Astrocyte (in vitro differentiated cells and primary cell): ENCODE results near the gene TTC23L. TPM values are rescaled to one million over a fixed set of nuclear protein-coding genes. Genes with fewer than 3 reads are reported as not detected.

Source experiments
- DNase-seq: peaks from one replicate; pipeline ENCODE4 v3.0.0-alpha.2; 2010; ENCODE audit warnings: low read depth
- FAIRE-seq: peaks from 2 replicates; lab custom pipeline; 2011; peaks lifted over from hg19 to GRCh38; lab: Jason Lieb, UNC
- H2AFZ ChIP-seq: 2 replicates; pipeline ENCODE4 v1.6.0; 2012; ENCODE audit warnings: low read depth, low read length, inconsistent platforms
- H3K27ac ChIP-seq: 2 replicates; pipeline ENCODE4 v1.5.1; 2011; ENCODE audit warnings: low read depth, low read length, inconsistent platforms
- H3K27me3 ChIP-seq: 2 replicates; pipeline ENCODE4 v1.6.0; 2011; ENCODE audit warnings: low read length, inconsistent platforms; ENCODE audit not compliant: insufficient read depth
- H3K36me3 ChIP-seq: 2 replicates; pipeline ENCODE4 v1.5.1; 2011; ENCODE audit warnings: low read length, inconsistent platforms; ENCODE audit not compliant: insufficient read depth
- H3K4me1 ChIP-seq: 2 replicates; pipeline ENCODE4 v1.5.1; 2011; ENCODE audit warnings: low read length, inconsistent platforms; ENCODE audit not compliant: insufficient read depth
- H3K4me2 ChIP-seq: 2 replicates; pipeline ENCODE4 v1.6.0; 2012; ENCODE audit warnings: low read length, inconsistent platforms
- H3K4me3 ChIP-seq: 2 replicates; pipeline ENCODE4 v1.5.1; 2011; ENCODE audit warnings: low read depth, mild to moderate bottlenecking, low read length, inconsistent platforms; ENCODE audit not compliant: insufficient read depth
- H3K79me2 ChIP-seq: 2 replicates; pipeline ENCODE4 v1.6.0; 2012; ENCODE audit warnings: mild to moderate bottlenecking, low read length, inconsistent platforms; ENCODE audit not compliant: insufficient read depth
- H3K9ac ChIP-seq: 2 replicates; pipeline ENCODE4 v1.6.0; 2012; ENCODE audit warnings: mild to moderate bottlenecking, low read length, inconsistent platforms
- H3K9me3 ChIP-seq: 2 replicates; pipeline ENCODE4 v1.5.1; 2012; ENCODE audit warnings: low read depth, mild to moderate bottlenecking, low read length, inconsistent platforms; ENCODE audit not compliant: insufficient read depth
- H4K20me1 ChIP-seq: 2 replicates; pipeline ENCODE4 v1.6.0; 2012; ENCODE audit warnings: low read length, inconsistent platforms; ENCODE audit not compliant: insufficient read depth
- H3K27ac Mint-ChIP-seq: one replicate; pipeline ENCODE4 v1.8.0; 2021; ENCODE audit warnings: mild to moderate bottlenecking, mixed read lengths; ENCODE audit not compliant: unreplicated experiment
- H3K27me3 Mint-ChIP-seq: one replicate; pipeline ENCODE4 v1.8.0; 2021; ENCODE audit warnings: low read depth, mixed read lengths; ENCODE audit not compliant: unreplicated experiment
- H3K36me3 Mint-ChIP-seq: one replicate; pipeline ENCODE4 v1.8.0; 2021; ENCODE audit warnings: low read depth, mixed read lengths; ENCODE audit not compliant: unreplicated experiment
- H3K4me1 Mint-ChIP-seq: one replicate; pipeline ENCODE4 v1.8.0; 2021; ENCODE audit warnings: low read depth, mixed read lengths; ENCODE audit not compliant: unreplicated experiment
- H3K4me3 Mint-ChIP-seq: one replicate; pipeline ENCODE4 v1.8.0; 2021; ENCODE audit warnings: mild to moderate bottlenecking, moderate library complexity, mixed read lengths; ENCODE audit not compliant: unreplicated experiment
- H3K9me3 Mint-ChIP-seq: one replicate; pipeline ENCODE4 v1.8.0; 2021; ENCODE audit warnings: mild to moderate bottlenecking, mixed read lengths; ENCODE audit not compliant: unreplicated experiment
- CTCF ChIP-seq: IDR thresholded peaks from 2 replicates; pipeline ENCODE4 v1.5.1; 2011; ENCODE audit warnings: low read depth, mild to moderate bottlenecking, inconsistent platforms, low read length, moderate library complexity; ENCODE audit not compliant: insufficient read depth
- EZH2 ChIP-seq: IDR thresholded peaks from 2 replicates; pipeline ENCODE4 v1.6.1; 2012; ENCODE audit warnings: mild to moderate bottlenecking, low read length, inconsistent platforms; ENCODE audit not compliant: insufficient read depth
- total RNA-seq: library from RNA; stranded (reverse); gene quantifications from 2 replicates; pipeline ENCODE4 v1.2.1, GENCODE V29; 2021

TTC23L gene
- total RNA-seq, 1 donor from 2014 or later = 0.16 TPM

GRCh38 chr5:34895641-34896419 lies 56.9 kb downstream of the TTC23L start:
- H3K9ac ChIP-seq = no peak overlapping the region
- no peaks in the 10 kb centered on the region for H3K27me3 Mint-ChIP-seq
- no peaks in the 10 kb centered on the region for H3K9me3 Mint-ChIP-seq
- no peak for DNase-seq
- H3K4me1 ChIP-seq = no peaks in the 10 kb centered on the region
- FAIRE-seq = no peak
- no peaks in the 10 kb centered on the region for H3K9me3 ChIP-seq
- no peak overlapping the region for H3K4me3 Mint-ChIP-seq
- no peaks in the 10 kb centered on the region for H3K36me3 ChIP-seq
- H3K4me3 ChIP-seq = no peak overlapping the region
- H3K27ac ChIP-seq = no peak overlapping the region
- TF ChIP-seq EZH2 (no peak), CTCF (no peak)
- peaks cover 3% of the 10 kb centered on the region for H3K4me1 Mint-ChIP-seq
- no peak overlapping the region for H2AFZ ChIP-seq
- no peak overlapping the region for H3K4me2 ChIP-seq
- no peaks in the 10 kb centered on the region for H3K79me2 ChIP-seq
- no peaks in the 10 kb centered on the region for H3K27me3 ChIP-seq
- no peaks in the 10 kb centered on the region for H3K36me3 Mint-ChIP-seq
- H4K20me1 ChIP-seq = no peaks in the 10 kb centered on the region
- no peak overlapping the region for H3K27ac Mint-ChIP-seq

DNA sequence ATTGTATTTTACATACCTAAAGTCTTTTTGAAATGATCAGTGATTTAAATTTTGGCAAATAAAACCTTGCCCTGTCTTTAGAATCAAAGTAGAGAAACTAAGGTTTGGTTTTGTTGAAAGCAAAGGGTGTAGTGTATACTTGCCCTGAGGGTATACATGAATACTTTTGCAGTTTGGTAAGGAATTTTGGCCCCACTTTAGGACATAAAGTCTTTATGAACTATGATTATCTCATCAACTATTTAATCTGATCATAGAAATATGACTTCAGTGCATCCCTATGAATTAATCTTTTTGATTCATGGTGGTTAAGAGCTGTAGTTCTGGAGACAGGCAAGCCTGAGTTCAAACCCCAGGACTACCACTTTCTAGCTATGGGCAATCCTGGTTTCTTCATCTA lies 58.7 kb downstream of the TTC23L start:
- Mint-ChIP-seq H3K36me3 (no peaks in the 10 kb centered on the region), H3K4me1 (no peaks in the 10 kb centered on the region), H3K27me3 (no peaks in the 10 kb centered on the region), H3K9me3 (no peaks in the 10 kb centered on the region), H3K4me3 (no peak overlapping the region), H3K27ac (no peak overlapping the region)
- Histone ChIP-seq H3K4me3 (no peak overlapping the region), H2AFZ (no peak overlapping the region), H3K9me3 (no peaks in the 10 kb centered on the region), H3K4me2 (no peak overlapping the region), H3K9ac (no peak overlapping the region), H3K27ac (no peak overlapping the region), H3K36me3 (no peaks in the 10 kb centered on the region), H3K79me2 (no peaks in the 10 kb centered on the region), H4K20me1 (no peaks in the 10 kb centered on the region), H3K4me1 (no peaks in the 10 kb centered on the region), H3K27me3 (no peaks in the 10 kb centered on the region)
- TF ChIP-seq EZH2 = no peak
- TF ChIP-seq CTCF = no peak
- DNase-seq (no peak), FAIRE-seq (no peak)

DNA sequence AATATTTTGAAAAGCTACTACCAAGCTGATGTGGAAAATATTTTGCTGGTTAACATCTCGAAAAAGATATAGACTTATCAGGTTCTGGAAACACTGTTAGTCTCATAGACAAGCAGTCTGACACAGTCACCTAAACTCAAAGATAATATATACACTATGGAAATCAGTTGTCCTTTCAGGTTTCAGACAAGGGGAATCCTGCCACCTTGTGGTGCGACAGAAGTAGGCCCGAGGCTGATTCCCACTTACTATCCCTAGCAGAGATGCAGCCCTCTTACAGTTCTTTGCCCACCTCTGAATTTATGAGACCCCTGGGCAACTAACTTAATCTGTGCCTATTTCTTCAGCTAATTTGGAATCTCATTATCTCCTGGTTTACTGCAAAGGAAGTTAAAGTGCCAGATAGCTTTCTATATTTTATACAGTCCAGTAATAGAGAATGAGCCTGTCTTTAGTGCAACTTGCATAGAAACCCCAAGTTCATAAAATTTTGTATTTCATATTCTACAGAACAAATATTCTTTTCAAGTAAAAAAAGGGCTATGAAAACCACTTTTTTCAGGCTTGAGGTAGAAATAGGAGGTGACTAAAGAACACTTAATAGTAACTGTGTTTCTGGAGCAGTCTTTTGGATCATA lies 59.4 kb downstream of the TTC23L start:
- no peaks in the 10 kb centered on the region for H3K36me3 Mint-ChIP-seq
- Histone ChIP-seq H2AFZ (no peak overlapping the region), H3K27ac (no peak overlapping the region), H4K20me1 (no peaks in the 10 kb centered on the region), H3K27me3 (no peaks in the 10 kb centered on the region), H3K4me3 (no peak overlapping the region), H3K36me3 (no peaks in the 10 kb centered on the region), H3K4me1 (no peaks in the 10 kb centered on the region), H3K9me3 (no peaks in the 10 kb centered on the region), H3K9ac (no peak overlapping the region), H3K79me2 (no peaks in the 10 kb centered on the region), H3K4me2 (no peak overlapping the region)
- no peak overlapping the region for H3K27ac Mint-ChIP-seq
- no peaks in the 10 kb centered on the region for H3K9me3 Mint-ChIP-seq
- H3K27me3 Mint-ChIP-seq = no peaks in the 10 kb centered on the region
- no peak for FAIRE-seq
- H3K4me1 Mint-ChIP-seq = no peaks in the 10 kb centered on the region
- DNase-seq = peak; percentile 52
- TF ChIP-seq EZH2 = no peak
- peak; percentile 88 for TF ChIP-seq CTCF
- no peak overlapping the region for H3K4me3 Mint-ChIP-seq
